ENCODE data around the gene RASD1.
A peak's percentile ranks its signal among the peaks of the same experiment; 100 is the strongest.
"Not testable (repeated sequence)": the region's sequence is repeated elsewhere in the genome, so short reads cannot be mapped to it uniquely, and the experiment has no call there.

RASD1 gene

DNA sequence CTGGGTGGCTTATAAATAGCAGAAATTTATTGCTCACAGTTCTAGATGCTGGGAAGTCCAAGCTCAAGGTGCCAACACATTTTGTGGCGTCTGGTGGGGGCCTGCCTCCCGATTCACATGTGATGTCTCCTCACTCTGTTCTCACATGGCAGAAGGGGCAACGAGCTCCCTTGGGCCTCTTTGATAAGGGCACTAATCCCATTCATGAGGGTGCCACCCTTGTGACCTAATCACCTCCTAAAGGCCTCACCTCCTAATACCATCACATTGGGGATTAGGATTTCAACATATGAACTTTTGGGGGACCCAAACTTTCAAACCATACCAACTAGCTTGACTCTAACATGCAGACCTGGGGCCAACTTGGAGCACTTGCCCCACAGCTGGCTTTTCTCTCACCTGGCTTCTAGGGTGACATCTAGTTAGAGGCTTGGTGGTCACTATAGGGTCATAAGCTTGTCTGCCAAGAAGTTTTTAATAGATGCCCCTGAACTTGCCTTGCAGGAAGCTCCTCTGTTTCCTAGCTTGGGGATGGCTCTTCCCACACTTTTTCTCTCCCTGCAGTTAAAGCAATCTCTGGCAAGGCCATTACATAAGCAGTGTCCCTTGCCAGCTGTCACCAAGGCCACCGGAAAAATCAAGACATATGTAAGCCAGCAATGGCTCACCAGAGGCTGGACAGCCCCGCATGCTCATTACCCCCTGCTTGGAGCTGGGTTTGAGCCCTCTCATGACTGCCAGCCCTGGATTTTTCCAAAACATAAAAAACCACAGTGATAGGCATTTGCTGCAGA, 27.8 kb downstream of the RASD1 start:
- DNase-seq: no peak

DNA sequence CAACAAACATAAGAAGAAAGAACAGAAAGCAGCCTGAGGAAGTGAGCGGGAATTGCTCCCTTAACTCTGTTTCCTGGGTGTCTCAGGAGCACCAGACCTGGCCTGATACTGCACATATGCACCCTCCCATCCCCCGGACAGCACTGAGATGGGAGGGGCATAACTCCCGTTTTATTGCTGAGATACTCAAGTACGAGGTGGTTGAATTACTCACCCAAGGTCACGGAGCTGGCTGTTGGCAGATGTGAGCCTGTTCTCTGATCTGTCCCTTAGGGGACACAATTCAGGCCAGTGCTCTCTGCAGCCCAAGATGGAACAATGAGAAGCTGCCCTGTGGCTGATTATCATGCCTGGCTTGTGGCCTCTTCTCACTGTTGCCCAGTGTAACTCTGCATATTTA, 28.5 kb downstream of the RASD1 start:
- DNase-seq: no peak

DNA sequence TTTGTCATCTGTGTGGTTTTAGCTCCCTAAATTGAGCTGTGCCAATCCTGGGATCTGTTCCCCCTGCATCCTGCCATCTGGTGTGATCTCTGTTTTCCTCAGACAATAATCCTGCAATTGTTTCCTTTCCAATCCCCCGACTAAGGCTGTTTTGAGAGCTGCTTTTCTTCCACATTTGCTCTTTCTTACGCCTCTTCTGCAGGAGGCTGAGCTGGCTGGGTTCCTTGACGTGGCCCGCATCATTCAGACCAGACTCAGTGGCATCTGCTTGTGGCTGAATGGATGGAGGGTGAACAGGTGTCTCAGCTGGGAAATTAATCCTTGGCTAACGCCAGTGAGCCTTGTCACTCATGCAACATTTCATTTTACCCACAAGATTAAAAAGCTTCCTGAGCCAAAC, 29.2 kb downstream of the RASD1 start:
- no peak for DNase-seq

DNA sequence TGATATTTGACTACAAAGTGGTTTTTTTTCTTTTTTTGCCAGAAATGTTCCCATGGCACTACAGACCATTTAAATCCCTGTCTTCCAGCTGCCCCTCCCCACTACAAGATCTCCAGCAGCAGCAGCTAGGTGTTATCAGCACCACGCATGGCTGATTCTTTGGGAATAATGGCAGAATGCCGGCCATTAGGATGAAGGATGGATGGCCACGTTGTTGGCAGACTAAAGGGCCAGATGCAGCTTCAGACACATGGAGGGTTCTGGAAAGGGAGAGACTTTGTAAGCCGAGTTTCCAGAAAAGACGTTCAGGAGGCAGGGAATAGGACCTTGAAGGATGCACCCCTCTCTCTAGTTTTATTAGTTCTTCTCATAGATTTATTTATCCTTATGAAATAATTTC, 29.7 kb downstream of the RASD1 start:
- DNase-seq: no peak

DNA sequence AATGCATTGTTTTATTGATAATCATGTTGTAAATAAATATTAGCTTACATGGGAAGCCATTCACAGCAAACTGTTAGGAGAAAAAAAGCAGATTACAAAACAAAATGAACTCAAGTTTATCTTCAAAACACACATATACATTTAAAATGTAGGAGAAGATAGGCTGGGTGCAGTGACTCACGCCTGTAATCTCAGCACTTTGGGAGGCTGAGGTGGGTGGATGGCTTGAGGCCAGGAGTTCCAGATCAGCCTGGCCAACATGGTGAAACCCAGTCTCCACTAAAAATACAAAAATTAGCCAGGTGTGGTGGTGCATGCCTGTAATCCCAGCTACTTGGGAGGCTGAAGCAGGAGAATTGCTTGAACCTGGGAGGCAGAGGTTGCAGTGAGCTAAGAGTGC, 30.3 kb downstream of the RASD1 start:
- DNase-seq: not testable (repeated sequence)

DNA sequence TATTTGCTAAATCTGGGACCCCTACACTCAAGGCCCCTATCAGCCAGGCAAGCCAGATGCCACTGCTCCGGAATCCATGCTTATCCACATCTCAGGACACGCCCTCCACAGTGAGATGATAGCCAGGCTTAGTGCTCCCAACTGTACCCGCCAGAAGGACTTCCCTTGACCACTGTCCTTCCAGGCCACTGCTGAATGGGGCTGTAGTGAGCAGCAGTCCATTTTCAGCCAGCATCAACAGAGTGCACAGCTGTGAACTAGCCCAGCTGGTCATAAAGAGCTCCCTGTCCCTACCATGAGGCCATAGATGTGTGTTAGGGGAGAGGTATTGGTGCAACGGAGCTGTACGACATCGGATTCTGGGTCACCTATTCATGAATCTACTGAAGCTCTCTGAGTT, 32.4 kb downstream of the RASD1 start:
- DNase-seq: no peak

DNA sequence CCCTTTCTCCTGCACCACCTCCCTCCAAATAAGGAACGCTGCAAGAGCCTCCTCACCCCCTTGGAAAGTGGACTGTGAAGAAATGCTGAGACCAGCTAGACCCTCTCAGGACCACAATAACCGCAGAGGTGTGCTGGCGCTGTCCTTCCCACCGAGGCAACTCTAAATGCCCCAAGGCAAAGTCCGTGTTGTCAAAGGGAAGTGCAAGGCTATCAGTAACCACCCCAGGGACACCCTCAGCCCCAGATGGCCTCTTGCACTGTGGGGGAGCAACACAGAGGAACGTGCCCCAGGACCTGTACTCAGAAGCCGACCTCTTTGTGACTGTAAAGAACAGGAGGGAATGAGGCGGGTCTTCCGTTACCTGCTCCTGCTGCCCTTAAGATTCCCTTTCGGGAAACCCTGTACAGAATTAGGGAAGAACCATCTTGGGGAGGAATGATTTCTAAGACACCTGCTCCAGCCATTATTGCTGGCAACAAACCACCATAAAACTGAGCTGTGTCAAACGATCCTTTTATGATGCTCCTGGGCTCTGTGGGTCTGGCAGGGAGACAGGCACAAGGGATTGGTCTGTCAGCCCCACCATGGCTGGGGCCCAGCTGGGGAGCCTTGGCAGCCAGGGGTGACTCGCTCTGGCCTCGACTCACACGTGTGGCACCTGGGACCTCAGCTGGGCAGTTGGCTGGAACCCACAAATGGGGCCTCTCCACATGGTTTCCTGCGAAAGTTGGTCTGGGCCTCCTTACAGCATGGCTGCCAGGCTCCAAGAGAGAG, 34.0 kb downstream of the RASD1 start:
- DNase-seq: no peak

DNA sequence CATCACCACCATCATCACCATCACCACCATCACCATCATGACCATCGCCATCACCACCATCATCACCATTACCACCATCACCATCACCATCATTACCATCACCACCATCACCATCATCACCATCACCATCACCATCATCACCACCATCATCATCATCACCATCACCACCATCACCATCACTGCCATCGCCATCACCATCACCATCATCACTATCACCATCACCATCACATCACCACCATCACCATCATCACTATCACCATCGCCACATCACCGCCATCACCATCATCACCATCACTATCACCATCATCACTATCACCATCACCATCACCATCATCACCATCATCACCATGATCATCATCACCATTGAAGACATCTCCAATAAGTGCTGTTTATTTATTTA, 36.2 kb downstream of the RASD1 start:
- no peak for DNase-seq

DNA sequence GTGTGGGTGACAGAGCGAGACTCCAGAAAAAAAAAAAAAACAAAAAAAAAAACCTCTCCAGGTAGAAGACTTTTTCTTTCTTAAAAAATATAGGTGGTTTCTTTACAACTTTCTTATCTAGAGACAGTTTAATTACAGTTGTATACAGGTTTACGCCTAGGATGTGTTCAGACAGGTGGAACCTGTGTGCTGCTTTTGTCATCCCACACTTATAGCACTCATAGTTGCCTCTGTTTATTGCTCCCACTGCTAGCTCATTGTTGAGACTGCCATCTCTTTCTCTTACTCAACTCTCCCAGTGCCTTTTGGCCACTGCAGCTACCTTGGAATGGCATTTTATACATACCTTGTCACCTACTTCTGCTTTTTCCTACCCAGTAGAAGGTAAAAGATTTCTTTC, 38.5 kb downstream of the RASD1 start:
- DNase-seq: no peak

DNA sequence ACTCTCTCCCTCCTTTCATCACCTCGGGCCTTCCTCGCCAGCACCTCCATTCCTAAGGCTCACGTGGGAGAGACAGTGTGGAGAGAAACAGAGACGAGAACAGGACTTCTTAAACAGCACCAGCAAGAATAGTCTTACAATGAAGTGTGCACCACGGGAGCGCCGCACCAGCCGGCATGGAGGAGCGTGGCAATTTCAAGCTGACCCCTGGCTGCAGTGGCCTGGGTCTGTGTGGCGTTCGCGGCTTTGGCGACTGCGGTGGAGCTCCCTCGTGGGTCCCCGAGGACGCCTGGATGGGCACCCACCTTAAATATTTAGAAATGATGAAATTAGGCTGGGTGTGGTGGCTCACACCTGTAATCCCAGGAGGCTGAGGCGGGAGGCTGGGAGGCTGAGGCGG, 39.9 kb downstream of the RASD1 start:
- no peak for DNase-seq

DNA sequence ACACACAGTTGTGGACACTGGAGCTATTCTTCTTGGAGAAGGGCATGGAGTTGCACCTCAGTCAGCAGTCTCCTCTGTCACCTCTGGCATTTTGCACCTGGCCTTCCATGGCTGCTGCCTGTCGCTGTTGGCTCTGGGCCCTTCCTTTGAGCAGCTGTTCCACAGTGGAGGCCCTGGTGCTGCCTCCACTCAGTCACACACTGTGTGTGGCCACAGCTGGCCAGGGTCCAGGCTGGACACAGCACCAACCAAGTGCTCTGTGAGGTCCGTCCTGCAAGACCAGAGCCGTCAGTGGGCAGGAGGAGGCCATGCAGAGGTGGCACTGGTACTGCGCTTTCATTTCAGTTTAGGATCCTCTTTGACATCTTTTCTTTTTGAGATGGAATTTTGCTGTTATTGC, 41.0 kb downstream of the RASD1 start:
- DNase-seq: no peak

DNA sequence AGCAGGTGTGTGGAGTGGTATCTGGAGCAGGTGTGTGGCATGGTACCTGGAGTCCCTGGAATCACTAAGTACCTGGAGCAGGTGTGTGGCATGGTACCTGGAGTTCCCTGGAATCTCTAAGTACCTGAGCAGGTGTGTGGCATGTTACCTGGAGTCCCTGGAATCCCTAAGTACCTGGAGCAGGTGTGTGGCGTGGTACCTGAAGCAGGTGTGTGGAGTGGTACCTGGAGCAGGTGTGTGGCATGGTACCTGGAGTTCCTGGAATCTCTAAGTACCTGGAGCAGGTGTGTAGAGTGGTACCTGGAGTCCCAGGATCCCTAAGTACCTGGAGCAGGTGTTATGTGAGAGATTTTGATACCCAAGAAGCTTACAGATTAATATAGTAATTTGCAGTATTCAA, 41.5 kb downstream of the RASD1 start:
- DNase-seq: not testable (repeated sequence)

DNA sequence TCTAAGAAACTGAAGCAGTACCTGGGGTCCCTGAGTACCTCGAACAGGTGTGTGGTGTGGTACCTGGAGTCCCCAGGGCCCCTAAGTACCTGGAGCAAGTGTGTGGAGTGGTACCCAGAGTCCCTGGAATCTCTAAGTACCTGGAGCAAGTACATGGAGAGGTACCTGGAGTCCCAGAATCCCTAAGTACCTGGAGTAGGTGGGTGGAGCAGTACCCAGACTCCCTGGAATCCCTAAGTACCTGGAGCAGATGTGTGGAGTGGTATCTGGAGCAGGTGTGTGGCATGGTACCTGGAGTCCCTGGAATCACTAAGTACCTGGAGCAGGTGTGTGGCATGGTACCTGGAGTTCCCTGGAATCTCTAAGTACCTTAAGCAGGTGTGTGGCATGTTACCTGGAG, 41.9 kb downstream of the RASD1 start:
- DNase-seq: no peak

DNA sequence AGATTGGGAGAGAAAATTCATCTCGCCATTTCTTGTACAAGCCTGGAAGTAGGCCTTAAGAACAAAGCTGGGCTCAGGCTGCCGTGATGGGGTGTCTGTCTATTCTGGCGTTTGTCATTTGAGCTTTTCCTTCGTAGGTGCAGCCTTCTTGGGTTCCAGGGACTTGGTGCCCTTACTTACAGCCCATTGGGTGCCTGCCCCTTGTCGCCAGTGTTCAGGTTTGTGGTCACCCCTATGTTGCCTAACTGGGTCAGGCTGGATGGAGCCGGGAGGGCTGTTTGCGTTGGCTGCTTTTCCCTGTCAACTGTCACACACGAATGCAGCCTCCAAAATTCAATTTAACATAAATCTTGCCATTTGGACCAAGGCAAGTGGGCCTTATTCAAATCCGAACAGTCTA, 43.1 kb downstream of the RASD1 start:
- DNase-seq: peak; percentile 16

DNA sequence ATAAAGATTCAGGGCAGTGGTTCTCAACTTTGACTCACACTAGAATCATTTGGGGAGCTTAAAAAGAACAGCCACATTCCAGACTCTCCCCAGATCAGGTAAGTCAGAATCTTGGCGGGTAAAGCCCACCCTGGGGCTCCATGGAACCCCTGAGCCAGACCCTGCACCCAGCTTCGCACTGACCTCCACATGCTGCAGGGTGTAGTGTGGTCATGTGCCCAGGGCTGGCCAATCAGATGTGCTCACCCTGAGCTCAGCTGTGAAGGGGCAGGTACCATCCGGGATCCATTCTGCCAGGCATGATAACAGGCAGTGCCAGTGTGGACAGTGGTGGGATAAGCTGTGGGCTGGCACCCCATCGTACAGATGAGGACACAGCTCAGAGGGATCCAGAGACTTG, 47.5 kb downstream of the RASD1 start:
- DNase-seq: peak; percentile 48

DNA sequence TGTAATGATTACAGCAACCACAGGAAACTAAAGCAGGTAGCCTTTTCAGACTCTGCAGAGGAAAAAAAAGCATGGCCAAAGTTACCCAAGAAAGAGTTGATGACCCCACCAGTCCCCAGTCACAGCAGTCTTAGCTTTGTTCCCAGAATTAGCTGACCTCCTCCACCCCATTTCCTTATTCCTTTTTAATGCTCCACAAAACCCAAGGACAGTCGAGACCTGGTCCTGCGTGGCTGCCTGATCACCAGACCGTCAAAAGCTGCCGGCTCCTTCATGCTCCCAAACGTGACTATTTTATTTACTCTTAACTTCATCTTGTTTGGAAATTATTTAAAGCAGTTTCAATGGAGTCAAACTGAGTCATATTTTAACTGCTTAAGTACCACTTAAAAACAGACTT, 48.1 kb downstream of the RASD1 start:
- DNase-seq: peak; percentile 23

DNA sequence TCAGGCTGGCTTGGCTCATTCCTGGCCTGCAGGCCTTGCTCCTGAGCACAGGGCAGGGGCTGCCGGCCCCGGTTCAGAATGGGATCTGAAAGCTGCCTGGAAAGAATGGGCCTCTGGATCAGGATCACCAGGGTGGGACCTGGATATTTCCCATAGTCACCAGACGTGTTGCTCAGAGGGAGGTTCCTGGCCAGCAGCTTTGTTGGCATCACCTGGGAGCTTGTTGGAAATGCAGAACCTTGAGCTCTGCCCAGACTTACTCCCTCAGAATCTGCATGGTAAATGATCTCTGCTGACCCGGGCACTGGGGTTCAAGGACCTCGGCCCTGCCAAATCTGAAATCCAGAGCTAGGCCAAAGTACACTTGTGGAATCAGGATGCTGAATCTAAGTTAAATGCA, 48.9 kb downstream of the RASD1 start:
- peak; percentile 52 for DNase-seq

DNA sequence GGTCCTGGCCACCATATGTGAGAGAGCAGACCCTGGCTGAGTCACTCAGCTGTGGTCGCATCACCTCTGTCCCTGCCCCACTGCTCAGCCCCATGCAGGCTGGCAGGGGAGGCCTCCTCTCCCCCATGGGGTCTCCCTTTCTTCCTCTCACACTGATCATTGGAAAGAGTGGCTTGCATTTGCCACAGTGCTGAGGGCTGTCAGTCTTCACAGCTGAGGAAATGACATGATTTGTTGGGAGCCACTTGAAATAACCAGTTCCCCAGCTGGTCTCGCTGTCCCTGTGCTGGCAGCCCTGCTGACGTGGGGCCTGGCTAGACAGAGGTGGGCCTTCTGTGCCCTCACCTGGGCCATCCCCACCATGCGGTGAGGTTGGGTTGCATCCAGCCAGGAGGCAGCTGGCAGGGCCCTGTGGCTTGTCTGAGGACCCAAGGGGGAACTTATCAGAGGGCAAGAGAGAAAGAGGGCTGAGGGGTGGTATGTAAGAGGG, 49.5 kb downstream of the RASD1 start:
- DNase-seq: peak; percentile 71

DNA sequence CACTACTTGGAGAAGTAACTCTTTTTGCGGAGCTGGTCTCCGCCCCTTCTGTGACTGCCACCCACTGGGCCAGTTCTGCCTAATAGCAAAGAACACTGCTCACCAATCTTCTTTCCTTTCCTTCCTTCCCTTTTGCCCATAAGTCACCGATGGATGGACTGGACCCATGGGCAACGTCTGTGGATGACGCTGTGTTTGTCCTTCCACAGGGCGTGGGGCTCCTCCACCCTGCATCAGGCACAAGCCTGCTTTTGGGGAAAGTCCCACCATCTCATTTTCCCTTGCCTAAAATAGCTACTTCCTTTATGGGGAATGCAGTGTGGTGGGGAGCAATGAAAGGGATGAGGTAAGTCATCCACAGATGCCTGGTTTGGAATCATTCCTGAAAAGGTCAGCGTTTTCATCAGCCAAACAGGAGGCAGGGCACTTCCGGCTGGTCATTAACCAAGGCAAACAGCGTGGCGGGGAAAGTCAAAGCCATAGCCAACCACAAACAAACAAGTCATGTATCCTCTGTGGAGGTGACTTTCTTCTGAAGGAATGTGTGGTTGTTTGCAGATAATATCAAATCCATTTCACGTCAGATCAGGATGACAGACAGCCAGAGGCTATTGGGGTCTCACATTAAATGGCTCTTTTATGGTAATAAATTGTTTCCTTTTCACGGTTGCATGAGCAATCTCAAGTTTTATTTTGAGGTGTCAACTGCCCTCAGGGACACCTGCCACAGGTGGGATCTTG, 50.1 kb downstream of the RASD1 start:
- DNase-seq: peak; percentile 89

DNA sequence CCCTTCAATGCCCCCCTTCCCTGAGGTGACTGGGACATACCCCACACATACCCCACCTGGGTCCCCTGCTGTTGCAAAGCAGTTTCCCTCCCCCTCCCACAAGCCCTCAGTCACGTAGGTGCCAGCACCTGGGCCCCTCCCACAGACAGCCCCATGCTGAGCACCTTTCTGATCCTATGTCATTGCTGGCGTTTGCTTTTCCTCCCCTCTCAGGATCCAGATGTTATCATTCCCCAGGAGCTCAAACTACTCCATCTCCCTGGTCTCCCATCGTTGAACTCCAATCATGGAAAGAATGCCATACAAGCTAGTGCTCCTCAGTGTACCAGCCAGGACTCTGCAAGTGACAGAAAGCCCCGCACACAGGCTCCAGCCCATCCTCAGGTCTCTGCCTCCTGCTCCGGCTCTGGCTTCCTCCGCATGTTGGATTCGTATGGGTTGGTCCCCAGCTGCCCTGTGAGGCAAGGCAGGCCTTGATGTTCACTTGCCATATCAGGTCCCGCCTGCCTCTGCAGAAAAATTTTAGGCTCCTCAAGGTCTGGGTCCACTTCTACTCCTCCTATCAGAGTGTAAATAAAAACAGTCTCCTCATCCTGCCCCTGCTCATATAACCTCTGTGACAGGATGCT, 50.8 kb downstream of the RASD1 start:
- DNase-seq: peak; percentile 59

Measured in islet precursor cell (in vitro differentiated cells).